ENCODE data around the gene ENPEP.

ENPEP gene

DNA sequence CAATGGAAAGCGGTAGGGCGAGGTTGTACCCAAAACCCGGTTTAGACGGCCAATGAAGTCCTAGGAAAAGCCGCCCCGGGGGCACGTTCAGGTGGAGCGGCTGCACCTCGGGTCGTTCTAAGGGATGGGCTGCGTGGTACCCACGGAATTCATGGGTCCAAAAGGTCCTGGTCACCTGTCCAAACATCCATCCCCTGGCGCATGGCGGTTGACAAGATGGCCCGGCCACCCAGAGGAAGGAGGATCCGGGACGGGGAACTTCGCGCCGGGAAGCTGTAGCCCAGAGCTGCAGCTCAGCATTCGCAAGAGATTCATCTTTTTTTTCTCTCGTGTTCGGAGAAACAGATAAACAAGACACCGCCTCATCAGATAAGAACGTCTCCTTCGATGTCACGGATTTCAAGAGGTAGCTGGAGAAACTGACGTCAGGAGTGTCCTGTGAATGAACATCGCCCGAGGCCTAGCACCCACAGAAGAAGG is 136.1 kb downstream of the ENPEP start:
- no peak for DNase-seq

DNA sequence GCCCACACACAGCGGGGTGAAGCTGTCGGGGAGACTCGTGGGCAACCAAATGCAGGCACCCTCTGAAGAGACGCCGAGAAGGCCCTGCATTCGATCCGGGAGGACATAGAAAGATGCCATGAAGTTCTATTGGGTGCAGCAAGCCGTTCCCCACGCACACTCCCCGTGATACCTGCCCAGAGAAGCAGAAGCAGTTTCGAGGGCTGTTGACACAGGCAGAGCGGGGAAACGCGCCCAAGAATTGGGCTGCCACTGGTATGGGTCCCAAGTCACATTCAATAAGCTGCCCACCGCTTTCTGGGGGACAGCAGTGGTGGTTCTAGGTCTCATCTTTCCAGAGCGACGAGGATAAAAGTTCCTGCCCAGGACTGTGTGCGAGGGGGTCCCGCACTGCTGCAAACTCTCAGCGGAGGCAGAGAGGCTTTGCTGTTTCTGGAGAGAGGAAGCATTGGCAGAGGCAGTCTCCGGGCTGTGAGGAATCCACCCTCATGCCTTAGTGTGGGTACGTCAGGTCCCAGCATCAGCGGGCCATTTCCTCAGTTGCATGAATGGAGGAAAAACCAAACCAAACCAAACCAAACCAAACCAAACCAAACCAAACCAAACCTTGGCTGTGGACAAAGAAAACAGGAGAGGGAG is 136.8 kb downstream of the ENPEP start:
- DNase-seq = no peak

DNA sequence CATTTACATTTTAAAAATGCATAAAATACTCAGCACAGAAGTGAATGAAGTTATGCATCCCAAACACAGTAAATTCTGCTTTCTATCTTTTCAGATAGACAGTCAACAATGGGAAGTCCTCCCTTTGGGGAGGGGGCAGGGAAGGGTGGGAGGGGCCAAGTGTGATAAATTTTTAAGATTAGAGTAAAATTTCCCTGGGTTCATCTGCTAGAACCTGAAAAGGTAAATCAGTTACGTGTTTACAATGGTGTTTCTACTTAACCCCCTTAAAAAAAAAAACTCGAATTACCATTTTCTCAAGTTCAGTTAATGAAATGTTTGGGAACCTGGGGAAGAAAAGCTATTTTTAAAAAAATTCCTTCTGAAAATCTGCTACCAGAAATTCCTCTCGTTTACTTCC is 137.8 kb downstream of the ENPEP start:
- DNase-seq = no peak

DNA sequence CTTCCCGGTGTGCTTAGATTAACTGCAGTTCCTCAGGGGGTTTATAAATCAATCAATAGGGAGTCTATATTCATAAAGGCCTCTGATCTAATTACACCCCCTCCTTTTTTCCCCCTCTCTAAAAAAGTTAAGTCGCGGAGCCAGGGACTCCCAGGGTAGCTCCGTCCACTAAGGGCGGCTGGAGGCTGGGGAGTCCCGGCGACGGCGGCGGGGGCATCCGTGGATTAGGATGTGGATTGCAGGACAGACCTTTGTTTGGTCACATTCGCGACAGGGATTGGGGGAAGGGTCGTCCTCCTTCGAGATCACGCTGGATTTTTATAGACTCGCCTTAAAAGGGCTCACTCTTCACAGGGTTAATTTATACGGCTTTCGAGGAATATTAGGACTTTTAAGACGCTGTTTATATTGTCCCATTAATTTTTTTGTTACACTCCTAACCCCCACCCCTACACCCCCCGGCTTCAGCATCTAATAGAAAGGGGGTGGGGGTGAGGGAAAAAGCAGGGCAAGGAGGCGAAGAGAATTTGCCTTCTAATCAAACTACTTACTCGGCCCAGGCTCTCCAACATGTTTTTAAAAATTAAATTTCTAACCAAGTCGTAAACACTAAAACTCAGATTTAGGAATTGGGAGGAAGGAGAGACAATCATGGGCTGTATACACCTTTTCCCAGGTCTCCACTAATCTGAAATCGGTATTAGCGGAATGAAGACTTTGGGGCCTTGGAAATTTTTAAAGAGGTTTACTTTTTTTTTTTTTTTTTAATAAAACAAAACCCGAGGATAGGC is 138.4 kb downstream of the ENPEP start:
- DNase-seq = no peak
